Measurements from ENCODE around the gene LGALS9B.
"Not testable (repeated sequence)": the region's sequence is repeated elsewhere in the genome, so short reads cannot be mapped to it uniquely, and the experiment has no call there.

DNA sequence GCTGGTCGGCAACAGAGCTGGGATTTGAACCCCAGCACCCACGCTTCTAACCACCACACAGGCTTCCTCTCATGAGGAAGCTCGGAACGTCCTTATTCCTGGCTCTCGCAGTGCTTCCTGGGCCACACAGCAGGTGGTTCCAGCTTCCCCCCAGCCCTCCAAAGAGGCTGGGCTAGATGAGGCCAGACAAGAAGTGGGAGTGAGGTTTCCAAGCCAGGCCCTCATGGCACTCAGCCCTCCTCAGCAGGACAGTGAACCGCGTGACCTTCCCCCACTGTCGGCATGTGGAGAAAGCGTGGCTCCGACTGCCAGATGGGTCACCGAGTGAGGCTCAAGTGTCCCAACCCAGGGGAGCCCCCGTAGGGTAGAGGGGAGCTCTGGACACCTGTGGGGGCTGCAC lies 1.8 kb downstream of the LGALS9B start:
- TF ChIP-seq, protein P1, sequence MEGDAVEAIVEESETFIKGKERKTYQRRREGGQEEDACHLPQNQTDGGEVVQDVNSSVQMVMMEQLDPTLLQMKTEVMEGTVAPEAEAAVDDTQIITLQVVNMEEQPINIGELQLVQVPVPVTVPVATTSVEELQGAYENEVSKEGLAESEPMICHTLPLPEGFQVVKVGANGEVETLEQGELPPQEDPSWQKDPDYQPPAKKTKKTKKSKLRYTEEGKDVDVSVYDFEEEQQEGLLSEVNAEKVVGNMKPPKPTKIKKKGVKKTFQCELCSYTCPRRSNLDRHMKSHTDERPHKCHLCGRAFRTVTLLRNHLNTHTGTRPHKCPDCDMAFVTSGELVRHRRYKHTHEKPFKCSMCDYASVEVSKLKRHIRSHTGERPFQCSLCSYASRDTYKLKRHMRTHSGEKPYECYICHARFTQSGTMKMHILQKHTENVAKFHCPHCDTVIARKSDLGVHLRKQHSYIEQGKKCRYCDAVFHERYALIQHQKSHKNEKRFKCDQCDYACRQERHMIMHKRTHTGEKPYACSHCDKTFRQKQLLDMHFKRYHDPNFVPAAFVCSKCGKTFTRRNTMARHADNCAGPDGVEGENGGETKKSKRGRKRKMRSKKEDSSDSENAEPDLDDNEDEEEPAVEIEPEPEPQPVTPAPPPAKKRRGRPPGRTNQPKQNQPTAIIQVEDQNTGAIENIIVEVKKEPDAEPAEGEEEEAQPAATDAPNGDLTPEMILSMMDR (IDR thresholded peaks at IDR 0.05), result not testable (repeated sequence)
- TF ChIP-seq EZH2 (IDR thresholded peaks at IDR 0.05; ENCODE audit: borderline replicate concordance, insufficient read depth, low read depth, low read length, poor library complexity, severe bottlenecking), result not testable (repeated sequence)

Data from B cell (primary cell).